Measurements from ENCODE around the gene PIH1D1.

Gene PIH1D1

DNA sequence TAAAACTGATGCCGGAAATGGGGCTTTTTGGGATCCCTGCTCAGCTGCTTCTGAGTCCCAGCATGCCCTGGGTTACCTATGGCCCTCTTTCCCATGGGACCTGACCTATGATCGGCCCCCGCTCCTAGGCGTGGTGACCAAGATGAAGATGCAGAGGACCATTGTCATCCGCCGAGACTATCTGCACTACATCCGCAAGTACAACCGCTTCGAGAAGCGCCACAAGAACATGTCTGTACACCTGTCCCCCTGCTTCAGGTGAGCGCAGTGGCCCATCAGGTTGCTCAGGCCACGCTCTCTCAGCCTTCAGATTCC lies 46.1 kb upstream of the PIH1D1 start:
- Histone ChIP-seq H3K9ac (ENCODE audit: low read depth, low read length, poor library complexity, severe bottlenecking) (peak overlapping the region; percentile 100), H3K4me3 (ENCODE audit: low read length, poor library complexity, severe bottlenecking) (peak overlapping the region; percentile 96), H3F3A (ENCODE audit: low read depth) (peaks cover 10% of the 10 kb centered on the region), H3K9me3 (ENCODE audit: insufficient read depth, low read depth, low read length) (no peaks in the 10 kb centered on the region), H4K20me1 (ENCODE audit: insufficient read depth, low read length, poor library complexity, severe bottlenecking) (peaks cover 47% of the 10 kb centered on the region), H2AFZ (ENCODE audit: low read length) (no peak overlapping the region), H3K36me3 (ENCODE audit: insufficient read depth, low read length) (peaks cover 23% of the 10 kb centered on the region; the same call in 1 of the 2 replicates), H3K9me2 (replicated peaks; ENCODE audit: low read depth, low read length) (no peaks in the 10 kb centered on the region), H3K4me2 (ENCODE audit: low read depth, low read length, poor library complexity, severe bottlenecking) (peak overlapping the region; percentile 96), H3K27me3 (ENCODE audit: insufficient read depth, low read length, poor library complexity, severe bottlenecking) (peaks cover 7% of the 10 kb centered on the region), H3K4me1 (ENCODE audit: insufficient read depth, low read length, poor library complexity, severe bottlenecking) (peaks cover 46% of the 10 kb centered on the region), H3K79me2 (ENCODE audit: insufficient read depth, low read length) (peaks cover 45% of the 10 kb centered on the region)
- TF ChIP-seq CTCF (conservative IDR thresholded peaks at IDR 0.05; ENCODE audit: low read length): no peak
- no peak for TF ChIP-seq EZH2phosphoT487 (IDR thresholded peaks at IDR 0.05; ENCODE audit: borderline replicate concordance)

- H4K20me1 ChIP-seq (ENCODE audit: insufficient read depth, low read length, poor library complexity, severe bottlenecking): peaks cover 50% of the 10 kb centered on the region
- H3K27me3 ChIP-seq (ENCODE audit: insufficient read depth, low read length, poor library complexity, severe bottlenecking): peaks cover 7% of the 10 kb centered on the region
- no peak overlapping the region for H2AFZ ChIP-seq (ENCODE audit: low read length)
- no peaks in the 10 kb centered on the region for H3K9me2 ChIP-seq (replicated peaks; ENCODE audit: low read depth, low read length)
- H3K4me3 ChIP-seq (ENCODE audit: low read length, poor library complexity, severe bottlenecking): peak overlapping the region; percentile 96
- TF ChIP-seq CTCF (conservative IDR thresholded peaks at IDR 0.05; ENCODE audit: low read length) (no peak), EZH2phosphoT487 (IDR thresholded peaks at IDR 0.05; ENCODE audit: borderline replicate concordance) (no peak)
- peaks cover 29% of the 10 kb centered on the region; the same call in 1 of the 2 replicates for H3K36me3 ChIP-seq (ENCODE audit: insufficient read depth, low read length)
- peaks cover 43% of the 10 kb centered on the region for H3K4me1 ChIP-seq (ENCODE audit: insufficient read depth, low read length, poor library complexity, severe bottlenecking)
- peak overlapping the region; percentile 96 for H3K4me2 ChIP-seq (ENCODE audit: low read depth, low read length, poor library complexity, severe bottlenecking)
- peaks cover 50% of the 10 kb centered on the region for H3K79me2 ChIP-seq (ENCODE audit: insufficient read depth, low read length)
- no peaks in the 10 kb centered on the region for H3K9me3 ChIP-seq (ENCODE audit: insufficient read depth, low read depth, low read length)
- peaks cover 11% of the 10 kb centered on the region for H3F3A ChIP-seq (ENCODE audit: low read depth)
- peak overlapping the region; percentile 100 for H3K9ac ChIP-seq (ENCODE audit: low read depth, low read length, poor library complexity, severe bottlenecking)
These were observed 45.6 kb upstream of the PIH1D1 start for GRCh38 chr19:49497047-49497788.

DNA sequence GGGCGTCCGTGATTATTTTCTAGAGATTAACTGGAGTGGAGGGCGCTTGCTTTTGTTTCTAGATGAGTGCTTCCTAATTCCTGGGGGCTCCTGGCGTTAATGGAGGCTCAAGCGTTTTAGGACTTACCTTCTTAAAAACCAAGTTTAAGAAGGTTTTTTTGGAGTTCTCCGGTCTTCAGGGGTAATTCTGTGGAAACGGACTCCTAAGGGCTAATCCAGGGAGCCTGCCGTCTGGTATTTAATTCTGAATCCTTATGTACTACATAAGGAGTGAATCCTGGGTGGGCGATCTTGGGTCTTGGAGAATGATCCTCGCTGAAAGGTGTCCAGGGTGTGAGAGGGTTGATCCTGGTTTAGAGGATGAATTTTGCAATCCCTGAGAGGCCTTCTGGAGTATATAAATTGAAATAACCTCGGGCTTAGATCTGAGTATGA lies 45.0 kb upstream of the PIH1D1 start:
- H3K4me1 ChIP-seq (ENCODE audit: insufficient read depth, low read length, poor library complexity, severe bottlenecking): peaks cover 43% of the 10 kb centered on the region
- H3K79me2 ChIP-seq (ENCODE audit: insufficient read depth, low read length): peaks cover 56% of the 10 kb centered on the region
- H3K27me3 ChIP-seq (ENCODE audit: insufficient read depth, low read length, poor library complexity, severe bottlenecking): peaks cover 7% of the 10 kb centered on the region
- peak overlapping the region; percentile 96 for H3K4me2 ChIP-seq (ENCODE audit: low read depth, low read length, poor library complexity, severe bottlenecking)
- H3K9me3 ChIP-seq (ENCODE audit: insufficient read depth, low read depth, low read length): no peaks in the 10 kb centered on the region
- peaks cover 35% of the 10 kb centered on the region for H3K36me3 ChIP-seq (ENCODE audit: insufficient read depth, low read length)
- peak overlapping the region; percentile 100 for H3K9ac ChIP-seq (ENCODE audit: low read depth, low read length, poor library complexity, severe bottlenecking)
- no peak overlapping the region for H2AFZ ChIP-seq (ENCODE audit: low read length)
- H3F3A ChIP-seq (ENCODE audit: low read depth): peaks cover 14% of the 10 kb centered on the region
- H4K20me1 ChIP-seq (ENCODE audit: insufficient read depth, low read length, poor library complexity, severe bottlenecking): peaks cover 56% of the 10 kb centered on the region
- H3K4me3 ChIP-seq (ENCODE audit: low read length, poor library complexity, severe bottlenecking): peak overlapping the region; percentile 96
- TF ChIP-seq CTCF (conservative IDR thresholded peaks at IDR 0.05; ENCODE audit: low read length) (no peak), EZH2phosphoT487 (IDR thresholded peaks at IDR 0.05; ENCODE audit: borderline replicate concordance) (no peak)
- H3K9me2 ChIP-seq (replicated peaks; ENCODE audit: low read depth, low read length): no peaks in the 10 kb centered on the region

Measured in Loucy (cell line).